Measurements from ENCODE around the gene CMIP.

Gene CMIP

DNA sequence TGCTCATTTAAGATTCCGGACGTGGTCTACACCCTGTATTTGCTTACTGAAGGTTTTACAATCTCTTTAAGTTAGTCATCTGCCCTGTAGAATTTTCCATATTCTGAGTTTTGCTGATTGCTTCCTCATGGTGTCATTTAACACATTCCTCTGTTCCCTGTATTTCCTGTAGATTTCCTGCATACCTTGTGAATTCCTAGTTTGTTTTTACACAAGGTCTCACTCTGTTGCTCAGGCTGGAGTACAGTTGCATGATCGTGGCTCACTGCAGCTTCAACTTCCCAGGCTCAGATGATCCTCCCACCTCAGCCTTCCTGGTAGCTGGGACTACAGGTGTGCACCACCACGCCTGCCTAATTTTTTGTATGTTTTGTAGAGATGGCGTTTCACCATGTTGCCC lies 66.8 kb downstream of the CMIP start:
- peak overlapping the region; percentile 9 for H4K8ac ChIP-seq (ENCODE audit: low read length)
- no peaks in the 10 kb centered on the region for H3K27me3 ChIP-seq (ENCODE audit: control insufficient read depth in 1 of 2, insufficient read depth in 1 of 2, low read length in 2 of 2)
- H2AK5ac ChIP-seq (ENCODE audit: low read length, severe bottlenecking), result no peak overlapping the region
- peaks cover 0 to 26% of the 10 kb centered on the region in 2 experiments for H3K36me3 ChIP-seq (ENCODE audit: control insufficient read depth in 1 of 2, insufficient read depth in 2 of 2, low read depth in 1 of 2, low read length in 2 of 2)
- no peak overlapping the region for H3K4me2 ChIP-seq (ENCODE audit: low read length, poor library complexity, severe bottlenecking)
- H3K9me3 ChIP-seq (ENCODE audit: control insufficient read depth, low read length), result no peaks in the 10 kb centered on the region
- H3K27ac ChIP-seq (ENCODE audit: low read length, poor library complexity, severe bottlenecking), result peak overlapping the region; percentile 4
- no peak overlapping the region for H3K23ac ChIP-seq (ENCODE audit: low read length in 2 of 2)
- peak overlapping the region; percentile 2 for H2BK15ac ChIP-seq (ENCODE audit: low read depth, poor library complexity, severe bottlenecking)
- H3K14ac ChIP-seq (ENCODE audit: low read length in 2 of 2), result no peak overlapping the region
- 65% methylated on average over 5 of the region's 5 CpGs for WGBS
- H4K91ac ChIP-seq (ENCODE audit: low read length), result no peak overlapping the region
- peaks cover 50% of the 10 kb centered on the region for H3K79me1 ChIP-seq (replicated peaks; ENCODE audit: low read length, poor library complexity, severe bottlenecking)
- no peak overlapping the region for H2BK5ac ChIP-seq (ENCODE audit: low read depth, low read length, poor library complexity, severe bottlenecking)
- no peak overlapping the region for H2BK120ac ChIP-seq (ENCODE audit: low read depth, low read length)
- no peak overlapping the region for H3K18ac ChIP-seq (ENCODE audit: low read depth in 1 of 2, low read length in 2 of 2)
- H2BK12ac ChIP-seq (ENCODE audit: low read length in 2 of 2), result no peak overlapping the region
- H3K9ac ChIP-seq (ENCODE audit: low read length), result no peak overlapping the region
- H3K4me3 ChIP-seq (ENCODE audit: insufficient read depth in 1 of 2, low read depth in 1 of 2, low read length in 2 of 2), result no peak overlapping the region
- DNase-seq, result peak; percentile 60
- no peak overlapping the region for H2AFZ ChIP-seq (ENCODE audit: low read depth, low read length)
- no peak overlapping the region for H3K4ac ChIP-seq (ENCODE audit: low read depth in 1 of 2, low read length in 2 of 2)
- peaks cover 24% of the 10 kb centered on the region for H3K4me1 ChIP-seq (ENCODE audit: control insufficient read depth, insufficient read depth, low read depth, low read length)

DNA sequence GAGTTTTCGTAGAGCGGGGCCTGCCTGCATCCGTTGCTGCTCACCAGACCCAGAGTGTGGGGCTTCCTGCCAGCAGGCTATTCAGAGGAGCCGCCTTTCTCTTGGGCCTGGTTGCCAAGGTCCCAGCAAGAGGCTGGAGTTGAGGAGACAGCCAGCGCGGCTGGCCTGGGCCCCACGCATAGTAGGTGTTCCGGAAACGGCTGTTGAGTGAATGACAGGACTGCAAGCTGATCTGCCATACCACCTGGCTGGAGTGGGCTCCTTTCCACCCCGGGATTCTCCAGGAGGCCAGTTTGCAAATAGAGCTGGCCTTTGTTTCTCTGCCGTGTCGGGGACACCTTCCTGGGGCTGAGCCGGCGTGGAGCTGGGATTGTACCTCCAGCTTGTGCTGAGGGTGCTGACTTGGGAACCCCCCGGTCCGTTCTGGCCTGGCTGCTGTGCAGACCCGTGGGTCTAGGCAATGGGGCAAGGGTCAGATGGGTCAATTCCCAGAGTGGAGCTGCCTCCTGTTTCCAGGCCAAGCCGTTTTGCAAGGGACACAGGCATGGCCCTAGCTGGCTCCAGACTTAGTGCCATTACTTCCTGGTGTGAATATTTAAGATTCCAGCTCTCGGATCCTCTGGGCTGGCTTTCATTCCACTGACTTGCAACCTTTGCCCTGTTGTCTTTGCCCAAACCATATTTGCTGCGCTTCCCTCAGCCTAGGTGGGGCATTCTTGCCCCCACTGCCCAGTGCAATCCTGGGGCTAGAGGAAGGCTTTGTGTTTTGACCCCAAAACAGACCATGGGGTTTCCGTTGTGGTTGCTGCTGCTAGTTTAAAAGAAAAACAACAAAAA lies 68.8 kb downstream of the CMIP start:
- Histone ChIP-seq H3K36me3 (ENCODE audit: control insufficient read depth in 1 of 2, insufficient read depth in 2 of 2, low read depth in 1 of 2, low read length in 2 of 2) (peaks cover 0 to 32% of the 10 kb centered on the region in 2 experiments), H2AK5ac (ENCODE audit: low read length, severe bottlenecking) (peak overlapping the region; percentile 25), H2BK12ac (ENCODE audit: low read length in 2 of 2) (peak overlapping the region; percentile 38 to 70), H2AFZ (ENCODE audit: low read depth, low read length) (no peak overlapping the region), H3K9me3 (ENCODE audit: control insufficient read depth, low read length) (no peaks in the 10 kb centered on the region), H2BK120ac (ENCODE audit: low read depth, low read length) (peak overlapping the region; percentile 69), H4K8ac (ENCODE audit: low read length) (peak overlapping the region; percentile 87), H3K14ac (ENCODE audit: low read length in 2 of 2) (no peak overlapping the region), H3K18ac (ENCODE audit: low read depth in 1 of 2, low read length in 2 of 2) (peak overlapping the region; percentile 61 to 97), H3K4me3 (ENCODE audit: insufficient read depth in 1 of 2, low read depth in 1 of 2, low read length in 2 of 2) (no peak overlapping the region), H2BK5ac (ENCODE audit: low read depth, low read length, poor library complexity, severe bottlenecking) (no peak overlapping the region), H3K4me1 (ENCODE audit: control insufficient read depth, insufficient read depth, low read depth, low read length) (peaks cover 29% of the 10 kb centered on the region), H3K23ac (ENCODE audit: low read length in 2 of 2) (no peak overlapping the region), H3K27me3 (ENCODE audit: control insufficient read depth in 1 of 2, insufficient read depth in 1 of 2, low read length in 2 of 2) (no peaks in the 10 kb centered on the region), H3K4ac (ENCODE audit: low read depth in 1 of 2, low read length in 2 of 2) (peak overlapping the region; percentile 32 to 48), H3K27ac (ENCODE audit: low read length, poor library complexity, severe bottlenecking) (peak overlapping the region; percentile 9), H3K79me1 (replicated peaks; ENCODE audit: low read length, poor library complexity, severe bottlenecking) (peaks cover 58% of the 10 kb centered on the region), H4K91ac (ENCODE audit: low read length) (peak overlapping the region; percentile 84), H2BK15ac (ENCODE audit: low read depth, poor library complexity, severe bottlenecking) (no peak overlapping the region), H3K9ac (ENCODE audit: low read length) (peak overlapping the region; percentile 59), H3K4me2 (ENCODE audit: low read length, poor library complexity, severe bottlenecking) (no peak overlapping the region)
- peak; percentile 49 for DNase-seq
- 62% methylated on average over 20 of the region's 21 CpGs for WGBS

DNA sequence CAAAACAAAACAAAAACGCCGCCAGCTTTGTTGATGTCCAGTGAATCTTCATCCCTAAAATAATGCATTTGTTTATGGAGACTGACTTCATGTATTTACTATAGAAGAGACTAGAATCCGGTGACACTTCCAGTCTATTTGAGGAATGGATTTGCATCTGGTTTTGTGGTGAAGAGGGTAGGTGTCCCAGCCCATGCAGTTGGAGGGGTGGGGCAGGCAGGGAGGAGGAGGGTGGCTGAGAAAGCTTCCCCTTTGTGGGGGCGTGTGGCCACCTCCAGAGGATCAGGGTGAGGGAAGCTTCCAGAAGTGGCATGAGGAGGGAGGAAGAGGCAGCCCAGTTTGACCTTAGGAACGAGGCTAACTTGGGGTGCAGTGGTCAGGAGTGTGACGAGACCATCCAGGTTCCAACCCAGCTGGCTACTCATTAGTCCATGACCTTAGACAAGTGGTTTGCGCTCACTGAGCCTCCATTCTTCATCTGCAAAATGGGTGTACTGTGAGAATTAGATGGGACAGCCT lies 69.5 kb downstream of the CMIP start:
- Histone ChIP-seq H3K4me3 (ENCODE audit: insufficient read depth in 1 of 2, low read depth in 1 of 2, low read length in 2 of 2) (no peak overlapping the region), H3K4ac (ENCODE audit: low read depth in 1 of 2, low read length in 2 of 2) (peak overlapping the region; percentile 47 to 73), H2AK5ac (ENCODE audit: low read length, severe bottlenecking) (peak overlapping the region; percentile 96), H4K91ac (ENCODE audit: low read length) (peak overlapping the region; percentile 70), H3K14ac (ENCODE audit: low read length in 2 of 2) (peak overlapping the region in 1 of 2 experiments; percentile 74), H3K18ac (ENCODE audit: low read depth in 1 of 2, low read length in 2 of 2) (peak overlapping the region; percentile 34 to 93), H3K4me2 (ENCODE audit: low read length, poor library complexity, severe bottlenecking) (no peak overlapping the region), H2BK15ac (ENCODE audit: low read depth, poor library complexity, severe bottlenecking) (peak overlapping the region; percentile 46), H3K36me3 (ENCODE audit: control insufficient read depth in 1 of 2, insufficient read depth in 2 of 2, low read depth in 1 of 2, low read length in 2 of 2) (peaks cover 0 to 31% of the 10 kb centered on the region in 2 experiments), H3K9me3 (ENCODE audit: control insufficient read depth, low read length) (no peaks in the 10 kb centered on the region), H4K8ac (ENCODE audit: low read length) (peak overlapping the region; percentile 88), H3K23ac (ENCODE audit: low read length in 2 of 2) (no peak overlapping the region), H3K27ac (ENCODE audit: low read length, poor library complexity, severe bottlenecking) (peak overlapping the region; percentile 14), H2BK120ac (ENCODE audit: low read depth, low read length) (peak overlapping the region; percentile 77), H3K9ac (ENCODE audit: low read length) (no peak overlapping the region), H2BK5ac (ENCODE audit: low read depth, low read length, poor library complexity, severe bottlenecking) (no peak overlapping the region), H3K27me3 (ENCODE audit: control insufficient read depth in 1 of 2, insufficient read depth in 1 of 2, low read length in 2 of 2) (no peaks in the 10 kb centered on the region), H2AFZ (ENCODE audit: low read depth, low read length) (no peak overlapping the region), H2BK12ac (ENCODE audit: low read length in 2 of 2) (peak overlapping the region; percentile 51 to 93), H3K4me1 (ENCODE audit: control insufficient read depth, insufficient read depth, low read depth, low read length) (peaks cover 28% of the 10 kb centered on the region), H3K79me1 (replicated peaks; ENCODE audit: low read length, poor library complexity, severe bottlenecking) (peaks cover 55% of the 10 kb centered on the region)
- WGBS, result 87% methylated on average over 5 of the region's 7 CpGs
- peak; percentile 64 for DNase-seq

DNA sequence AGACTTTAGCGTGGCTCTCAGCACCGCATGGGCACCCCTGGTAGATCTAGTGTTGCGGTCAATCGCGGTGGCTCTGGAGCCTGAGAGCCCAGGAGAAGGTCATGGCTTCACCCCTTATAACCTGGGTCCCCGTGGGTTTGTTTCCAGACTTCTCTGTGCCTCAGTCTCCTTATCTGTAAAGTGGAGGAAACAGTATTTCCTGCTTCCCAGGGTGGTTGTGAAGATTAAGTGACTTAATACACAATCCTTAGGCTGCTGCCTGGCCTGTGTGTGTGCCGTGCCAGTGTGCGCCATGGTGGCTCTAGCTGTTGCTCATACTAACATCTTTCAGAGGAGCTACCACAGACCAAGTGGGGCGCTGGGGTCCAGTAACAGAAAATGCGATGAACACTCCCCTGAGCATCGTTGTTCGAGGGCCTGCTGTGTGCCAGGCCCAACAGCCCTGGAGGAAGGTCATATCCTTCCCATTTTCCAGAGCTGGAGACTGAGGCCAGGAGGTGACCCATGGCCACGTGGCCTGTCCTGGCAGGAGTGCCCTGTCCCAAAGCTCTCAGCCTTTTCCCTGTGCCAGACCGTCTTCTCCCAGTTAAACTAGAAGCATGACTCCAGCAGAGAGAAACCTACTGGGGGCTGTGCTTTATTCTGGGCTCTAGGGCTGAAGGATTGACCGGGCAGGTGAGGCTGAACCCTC lies 70.1 kb downstream of the CMIP start:
- Histone ChIP-seq H2BK12ac (ENCODE audit: low read length in 2 of 2) (peak overlapping the region; percentile 73 to 93), H2AFZ (ENCODE audit: low read depth, low read length) (no peak overlapping the region), H2BK15ac (ENCODE audit: low read depth, poor library complexity, severe bottlenecking) (peak overlapping the region; percentile 62), H3K4me3 (ENCODE audit: insufficient read depth in 1 of 2, low read depth in 1 of 2, low read length in 2 of 2) (no peak overlapping the region), H2BK5ac (ENCODE audit: low read depth, low read length, poor library complexity, severe bottlenecking) (no peak overlapping the region), H2AK5ac (ENCODE audit: low read length, severe bottlenecking) (peak overlapping the region; percentile 96), H3K4me1 (ENCODE audit: control insufficient read depth, insufficient read depth, low read depth, low read length) (peaks cover 25% of the 10 kb centered on the region), H3K4me2 (ENCODE audit: low read length, poor library complexity, severe bottlenecking) (no peak overlapping the region), H3K14ac (ENCODE audit: low read length in 2 of 2) (no peak overlapping the region), H3K18ac (ENCODE audit: low read depth in 1 of 2, low read length in 2 of 2) (peak overlapping the region; percentile 34 to 93), H3K79me1 (replicated peaks; ENCODE audit: low read length, poor library complexity, severe bottlenecking) (peaks cover 55% of the 10 kb centered on the region), H3K36me3 (ENCODE audit: control insufficient read depth in 1 of 2, insufficient read depth in 2 of 2, low read depth in 1 of 2, low read length in 2 of 2) (peaks cover 0 to 25% of the 10 kb centered on the region in 2 experiments), H3K4ac (ENCODE audit: low read depth in 1 of 2, low read length in 2 of 2) (peak overlapping the region in 1 of 2 experiments; percentile 73), H2BK120ac (ENCODE audit: low read depth, low read length) (peak overlapping the region; percentile 77), H4K91ac (ENCODE audit: low read length) (peak overlapping the region; percentile 70), H3K9me3 (ENCODE audit: control insufficient read depth, low read length) (no peaks in the 10 kb centered on the region), H3K23ac (ENCODE audit: low read length in 2 of 2) (no peak overlapping the region), H3K27me3 (ENCODE audit: control insufficient read depth in 1 of 2, insufficient read depth in 1 of 2, low read length in 2 of 2) (no peaks in the 10 kb centered on the region), H3K9ac (ENCODE audit: low read length) (no peak overlapping the region), H4K8ac (ENCODE audit: low read length) (peak overlapping the region; percentile 5), H3K27ac (ENCODE audit: low read length, poor library complexity, severe bottlenecking) (no peak overlapping the region)
- WGBS, result 98% methylated on average over 14 of the region's 15 CpGs
- no peak for DNase-seq
